ENCODE data around the gene STC2.

DNA sequence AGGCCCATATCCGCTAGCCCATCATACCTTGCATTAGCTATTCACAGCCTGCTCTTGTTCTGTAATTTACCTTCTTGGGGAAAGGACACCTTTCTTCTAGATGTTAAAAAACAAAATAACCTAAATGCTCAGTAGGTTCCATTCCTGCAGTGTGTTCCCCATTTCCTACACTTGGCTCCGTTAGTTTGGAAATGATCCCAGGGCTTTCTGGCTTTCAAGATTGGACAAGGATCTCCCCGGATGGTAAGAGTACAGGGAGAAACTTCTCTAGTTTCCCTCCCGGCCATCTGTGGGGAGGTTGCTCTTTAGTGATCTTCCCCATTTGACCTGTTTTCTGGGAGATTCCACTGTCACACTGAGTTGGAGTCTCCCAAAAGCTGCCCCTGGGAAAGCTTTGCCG is 27.3 kb upstream of the STC2 start:
- TF ChIP-seq, protein P1, sequence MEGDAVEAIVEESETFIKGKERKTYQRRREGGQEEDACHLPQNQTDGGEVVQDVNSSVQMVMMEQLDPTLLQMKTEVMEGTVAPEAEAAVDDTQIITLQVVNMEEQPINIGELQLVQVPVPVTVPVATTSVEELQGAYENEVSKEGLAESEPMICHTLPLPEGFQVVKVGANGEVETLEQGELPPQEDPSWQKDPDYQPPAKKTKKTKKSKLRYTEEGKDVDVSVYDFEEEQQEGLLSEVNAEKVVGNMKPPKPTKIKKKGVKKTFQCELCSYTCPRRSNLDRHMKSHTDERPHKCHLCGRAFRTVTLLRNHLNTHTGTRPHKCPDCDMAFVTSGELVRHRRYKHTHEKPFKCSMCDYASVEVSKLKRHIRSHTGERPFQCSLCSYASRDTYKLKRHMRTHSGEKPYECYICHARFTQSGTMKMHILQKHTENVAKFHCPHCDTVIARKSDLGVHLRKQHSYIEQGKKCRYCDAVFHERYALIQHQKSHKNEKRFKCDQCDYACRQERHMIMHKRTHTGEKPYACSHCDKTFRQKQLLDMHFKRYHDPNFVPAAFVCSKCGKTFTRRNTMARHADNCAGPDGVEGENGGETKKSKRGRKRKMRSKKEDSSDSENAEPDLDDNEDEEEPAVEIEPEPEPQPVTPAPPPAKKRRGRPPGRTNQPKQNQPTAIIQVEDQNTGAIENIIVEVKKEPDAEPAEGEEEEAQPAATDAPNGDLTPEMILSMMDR (IDR thresholded peaks at IDR 0.05): no peak
- TF ChIP-seq POLR2A (IDR thresholded peaks at IDR 0.05): no peak
- no peak for TF ChIP-seq EP300 (IDR thresholded peaks at IDR 0.05)
